GM23338 (cell line): ENCODE results near the gene RNF166. TPM values are rescaled to one million over a fixed set of nuclear protein-coding genes. Genes with fewer than 3 reads are reported as not detected.

Experiments used
- ATAC-seq: fragments of 200-7000 bp; cut with Tn5 transposase; 3 replicates; pipeline ENCODE4 v1.9.1; 2020
- DNase-seq: peaks from one replicate; pipeline ENCODE4 v3.0.0-alpha.2; 2015; ENCODE audit warnings: low spot score
- H2AFZ ChIP-seq: fragments of 200-600 bp; sonication (generic); 2 replicates; pipeline ENCODE4 v1.8.0; 2016; ENCODE audit warnings: antibody characterized with exemption, mild to moderate bottlenecking, moderate library complexity
- H3F3A ChIP-seq: fragments of 200-600 bp; sonication (generic); replicated peaks from 2 replicates; pipeline ENCODE4 v1.8.0; 2017; ENCODE audit warnings: antibody characterized with exemption, mixed run types, low read depth
- H3K27ac ChIP-seq: fragments of 200-600 bp; sonication (generic); 2 replicates; pipeline ENCODE4 v1.6.1; 2016; ENCODE audit warnings: low read depth
- H3K27me3 ChIP-seq: fragments of 200-600 bp; sonication (generic); 2 replicates; pipeline ENCODE4 v1.8.0; 2016; ENCODE audit warnings: mild to moderate bottlenecking, mixed run types, moderate library complexity; ENCODE audit not compliant: insufficient read depth
- H3K36me3 ChIP-seq: fragments of 200-600 bp; sonication (generic); 2 replicates; pipeline ENCODE4 v1.8.0; 2016; ENCODE audit warnings: mild to moderate bottlenecking; ENCODE audit not compliant: insufficient read depth
- H3K4me1 ChIP-seq: fragments of 200-600 bp; sonication (generic); 2 replicates; pipeline ENCODE4 v1.8.0; 2016; ENCODE audit warnings: mild to moderate bottlenecking, moderate library complexity; ENCODE audit not compliant: insufficient read depth
- H3K4me2 ChIP-seq: fragments of 200-600 bp; sonication (generic); 2 replicates; pipeline ENCODE4 v1.7.1; 2017; ENCODE audit warnings: mixed run types
- H3K4me3 ChIP-seq: fragments of 200-600 bp; sonication (generic); 2 replicates; pipeline ENCODE4 v1.6.1; 2016; ENCODE audit warnings: mixed run types
- H3K79me2 ChIP-seq: fragments of 200-600 bp; sonication (generic); replicated peaks from 2 replicates; pipeline ENCODE4 v1.8.0; 2017; ENCODE audit warnings: mild to moderate bottlenecking; ENCODE audit not compliant: insufficient read depth
- H3K9me2 ChIP-seq: fragments of 200-600 bp; sonication (generic); 2 replicates; pipeline ENCODE4 v1.8.0; 2017; ENCODE audit not compliant: insufficient read depth
- H4K20me1 ChIP-seq: fragments of 200-600 bp; sonication (generic); replicated peaks from 2 replicates; pipeline ENCODE4 v1.8.0; 2017; ENCODE audit warnings: mild to moderate bottlenecking; ENCODE audit not compliant: insufficient read depth
- H3K27ac Mint-ChIP-seq: 2 replicates; pipeline ENCODE4 v1.8.0; 2020; ENCODE audit warnings: inconsistent platforms, mild to moderate bottlenecking, moderate library complexity, mixed read lengths
- H3K27me3 Mint-ChIP-seq: 3 replicates; pipeline ENCODE4 v1.8.0; 2022; ENCODE audit warnings: low read depth, mild to moderate bottlenecking, moderate library complexity, mixed read lengths, inconsistent platforms; ENCODE audit not compliant: insufficient read depth, poor library complexity
- H3K36me3 Mint-ChIP-seq: 3 replicates; pipeline ENCODE4 v1.8.0; 2021; ENCODE audit warnings: low read depth, mild to moderate bottlenecking, inconsistent platforms, moderate library complexity, mixed read lengths
- H3K4me1 Mint-ChIP-seq: 3 replicates; pipeline ENCODE4 v1.8.0; 2020; ENCODE audit warnings: mild to moderate bottlenecking, inconsistent platforms, mixed read lengths
- H3K4me3 Mint-ChIP-seq: 3 replicates; pipeline ENCODE4 v1.8.0; 2021; ENCODE audit warnings: moderate library complexity, mild to moderate bottlenecking, inconsistent platforms, mixed read lengths
- H3K9me3 Mint-ChIP-seq: 3 replicates; pipeline ENCODE4 v1.8.0; 2020; ENCODE audit warnings: moderate library complexity, mild to moderate bottlenecking, inconsistent platforms, mixed read lengths
- CREB1 ChIP-seq: fragments of 250-450 bp; sonication (Bioruptor Pico); IDR thresholded peaks from 2 replicates; pipeline ENCODE4 v1.5.0; 2020; ENCODE audit warnings: low read depth, mild to moderate bottlenecking, moderate library complexity
- CTCF ChIP-seq, 2 experiments: fragments of 200-600 bp in 1 of 2; sonication (generic) in 1 of 2; conservative IDR thresholded peaks; 2 replicates each; pipeline versions ENCODE4 v1.5.1 to v1.6.1; 2016 to 2017; ENCODE audit warnings: antibody characterized with exemption in 2 of 2, low read depth in 2 of 2, mild to moderate bottlenecking in 2 of 2, moderate library complexity in 1 of 2
- ETS1 ChIP-seq: IDR thresholded peaks from 2 replicates; pipeline ENCODE4 v1.6.1; 2016; ENCODE audit warnings: antibody characterized with exemption
- EZH2 ChIP-seq: fragments of 200-600 bp; sonication (generic); IDR thresholded peaks from one replicate; pipeline ENCODE4 v1.8.0; 2017; ENCODE audit warnings: antibody characterized with exemption, mild to moderate bottlenecking, low read depth; ENCODE audit not compliant: unreplicated experiment
- EZH2phosphoT487 ChIP-seq: fragments of 200-600 bp; sonication (generic); IDR thresholded peaks from one replicate; pipeline ENCODE4 v1.8.1; 2018; ENCODE audit warnings: antibody characterized with exemption; ENCODE audit not compliant: unreplicated experiment
- JUNB ChIP-seq: IDR thresholded peaks from one replicate; pipeline ENCODE4 v1.6.1; 2016; ENCODE audit warnings: antibody characterized with exemption; ENCODE audit not compliant: unreplicated experiment
- NANOG ChIP-seq: IDR thresholded peaks from 2 replicates; pipeline ENCODE4 v1.6.1; 2016; ENCODE audit warnings: antibody characterized with exemption, borderline replicate concordance
- POLR2AphosphoS5 ChIP-seq: IDR thresholded peaks from 2 replicates; pipeline ENCODE4 v1.6.1; 2016; ENCODE audit warnings: antibody characterized with exemption, low read depth
- REST ChIP-seq: IDR thresholded peaks from one replicate; pipeline ENCODE4 v1.6.1; 2018; ENCODE audit warnings: antibody characterized with exemption; ENCODE audit not compliant: unreplicated experiment
- ZNF114 ChIP-seq: fragments of 250-450 bp; sonication (Bioruptor Pico); IDR thresholded peaks from 2 replicates; pipeline ENCODE4 v1.5.0; 2020; ENCODE audit warnings: mild to moderate bottlenecking, moderate library complexity
- ZNF331 ChIP-seq: fragments of 250-450 bp; sonication (Bioruptor Pico); IDR thresholded peaks from 2 replicates; pipeline ENCODE4 v1.5.0; 2020; ENCODE audit warnings: low read depth, mild to moderate bottlenecking, moderate library complexity
- ZNF462 ChIP-seq: fragments of 250-450 bp; sonication (Bioruptor Pico); IDR thresholded peaks from 2 replicates; pipeline ENCODE4 v1.5.0; 2020; ENCODE audit warnings: mild to moderate bottlenecking, moderate library complexity
- polyA plus RNA-seq: library from polyadenylated mRNA; unstranded; fragments of >200 nt; fragmentation: Nextera tagmentation; extraction: Ambion mirVana; gene quantifications from 2 replicates; pipeline ENCODE4 v1.2.1, GENCODE V29; 2016
- total RNA-seq: library from RNA; depleted of rRNA; stranded (reverse); fragments of >200 nt; shearing (Covaris generic); gene quantifications from 2 replicates; pipeline ENCODE4 v1.2.3, GENCODE V29; 2014

The RNF166 gene
- total and polyA plus RNA-seq, 2 experiments from 2014 or later: 24.9 to 43.4 TPM

- TF ChIP-seq ZNF462 (CRISPR knock-in tag): no peak
- no peak for TF ChIP-seq NANOG
- no peak for TF ChIP-seq ZNF114 (CRISPR knock-in tag)
- TF ChIP-seq EZH2phosphoT487: no peak
- no peak for TF ChIP-seq ETS1
- no peak for TF ChIP-seq CTCF (conservative IDR thresholded peaks at IDR 0.05; ENCODE audit: low read depth in 2 of 2)
- no peak for TF ChIP-seq JUNB
- no peak for TF ChIP-seq POLR2AphosphoS5
- TF ChIP-seq ZNF331: no peak
- TF ChIP-seq CREB1 (CRISPR knock-in tag): no peak
- TF ChIP-seq REST: no peak
- no peak for TF ChIP-seq EZH2
- no peak overlapping the region for H2AFZ ChIP-seq
- no peaks in the 10 kb centered on the region for H3K9me2 ChIP-seq
- H3K4me1 ChIP-seq: no peaks in the 10 kb centered on the region
- no peak overlapping the region for H3K4me3 ChIP-seq
- no peak overlapping the region for H3K4me2 ChIP-seq
- Mint-ChIP-seq H3K27ac (no peak overlapping the region; the same call in 1 of the 2 replicates), H3K4me3 (no peak overlapping the region), H3K9me3 (no peaks in the 10 kb centered on the region), H3K4me1 (peaks cover 9% of the 10 kb centered on the region), H3K27me3 (peaks cover 23% of the 10 kb centered on the region), H3K36me3 (no peaks in the 10 kb centered on the region)
- H3K27ac ChIP-seq: no peak overlapping the region
- ATAC-seq: no peak
- H4K20me1 ChIP-seq: no peaks in the 10 kb centered on the region
- H3K36me3 ChIP-seq: no peaks in the 10 kb centered on the region
- 0 out of 2 replicates have a peak, but pooled peaks cover 6% of the 10 kb centered on the region for H3F3A ChIP-seq
- H3K79me2 ChIP-seq: no peaks in the 10 kb centered on the region
- no peak for DNase-seq
- peaks cover 10% of the 10 kb centered on the region for H3K27me3 ChIP-seq
These were observed 15.7 kb downstream of the RNF166 start for GRCh38 chr16:88690341-88691128.
